ENCODE measurements around the gene TBXA2R. TPM values are rescaled to one million over a fixed set of nuclear protein-coding genes. Genes with fewer than 3 reads are reported as not detected.

Gene TBXA2R
- total and polyA plus RNA-seq, 2 donors (not counting 3 experiments of a cell fraction or from before 2014, with no cell fraction given) = 2.4 to 2.9 TPM

GRCh38 chr19:3586127-3586626 is 20.5 kb downstream of the TBXA2R start:
- H3K4me1 ChIP-seq (ENCODE audit: control insufficient read depth, extremely low read depth, insufficient read depth, low read length) = peaks cover 5% of the 10 kb centered on the region
- DNase-seq (ENCODE audit: low read depth, low spot score) (no peak), FAIRE-seq (peak; percentile 33)
- H3K79me2 ChIP-seq (ENCODE audit: control insufficient read depth, insufficient read depth, low read length) = no peaks in the 10 kb centered on the region
- no peak overlapping the region for H3K27ac ChIP-seq (ENCODE audit: insufficient read depth, low read depth, low read length)
- H3K27me3 ChIP-seq (ENCODE audit: control insufficient read depth in 2 of 2, insufficient read depth in 2 of 2, low read length in 2 of 2) = no peaks in the 10 kb centered on the region
- TF ChIP-seq JUN (IDR thresholded peaks at IDR 0.05; ENCODE audit: borderline replicate concordance, insufficient read depth, insufficient read length, low read depth) = no peak
- TF ChIP-seq POLR2A (IDR thresholded peaks at IDR 0.05; ENCODE audit: low read depth, low read length) = no peak
- no peak for TF ChIP-seq FOS (IDR thresholded peaks at IDR 0.05; ENCODE audit: borderline replicate concordance, insufficient read depth, low read length)
- no peak for TF ChIP-seq GATA2 (IDR thresholded peaks at IDR 0.05; ENCODE audit: insufficient read depth, insufficient read length, low read depth, low read length)
- no peak for TF ChIP-seq POLR2AphosphoS5 (IDR thresholded peaks at IDR 0.05; ENCODE audit: insufficient read depth, low read depth, low read length)
- TF ChIP-seq EZH2 (IDR thresholded peaks at IDR 0.05; ENCODE audit: borderline replicate concordance, low read depth, low read length, severe bottlenecking) = no peak
- no peak for TF ChIP-seq MAX (IDR thresholded peaks at IDR 0.05; ENCODE audit: insufficient read depth, insufficient read length)
- peak; percentile 62 to 80 for TF ChIP-seq CTCF (IDR thresholded peaks at IDR 0.05; ENCODE audit: extremely low read depth in 1 of 2, insufficient read depth in 1 of 2, low read depth in 1 of 2, low read length in 2 of 2)
- no peak for TF ChIP-seq MYC (IDR thresholded peaks at IDR 0.05; ENCODE audit: low read depth, low read length)
- no TSS peak for BruUV-seq (replicated peaks)
- H3K4me2 ChIP-seq (ENCODE audit: insufficient read depth, low read length) = peak overlapping the region; percentile 70
- H3K36me3 ChIP-seq (ENCODE audit: control insufficient read depth in 2 of 2, extremely low read depth in 1 of 2, insufficient read depth in 2 of 2, low read length in 2 of 2) = no peaks in the 10 kb centered on the region
- peak overlapping the region; percentile 16 to 40 (median 25) for H3K4me3 ChIP-seq (replicated peaks in 1 of 3; ENCODE audit: insufficient read depth in 1 of 3, low read depth in 1 of 3, low read length in 3 of 3)
- POLR2A ChIA-PET = no interaction called here
- H3K9me3 ChIP-seq (replicated peaks; ENCODE audit: control insufficient read depth, insufficient read depth, low read length) = no peaks in the 10 kb centered on the region
- peak overlapping the region; percentile 94 for H2AFZ ChIP-seq (ENCODE audit: low read depth, low read length)
- H3K9me1 ChIP-seq (replicated peaks; ENCODE audit: control insufficient read depth, extremely low read depth, insufficient read depth, low read length) = no peaks in the 10 kb centered on the region
- CTCF ChIA-PET = interaction anchor here (0.8 to 4.1 kb wide), 11 partner anchors 9 to 41 kb away, joined by 3 to 22 read pairs (median 6); partner anchors contain the start of gene MFSD12
- peak overlapping the region; percentile 47 for H3K9ac ChIP-seq (replicated peaks; ENCODE audit: extremely low read depth, insufficient read depth, low read length)
- H4K20me1 ChIP-seq (replicated peaks; ENCODE audit: control insufficient read depth, extremely low read depth, insufficient read depth, low read length) = no peaks in the 10 kb centered on the region
- intact Hi-C loops (cut with micrococcal nuclease) (loop anchor here (1.0 kb wide), 1 partner anchor 32 kb away; no protein-coding TSS in a partner anchor), dilution Hi-C loops (cut with MboI; ENCODE audit: extremely low pct_ligation_motif_present, low sequenced_read_pairs) (no loop called here)

All from endothelial cell of umbilical vein (primary cell).